ENCODE measurements around the gene DNAH1. TPM values are rescaled to one million over a fixed set of nuclear protein-coding genes. Genes with fewer than 3 reads are reported as not detected.
A peak's percentile ranks its signal among the peaks of the same experiment; 100 is the strongest.

The DNAH1 gene
- total and polyA plus RNA-seq, 7 donors = 1.2 to 8.6 (median 4.6) TPM

GRCh38 chr3:52315006-52315405, 1.1 kb upstream of the DNAH1 start:
- Histone ChIP-seq H3K4me3 (no peak overlapping the region), H3K27me3 (no peaks in the 10 kb centered on the region), H3K27ac (no peak overlapping the region), H3K36me3 (no peaks in the 10 kb centered on the region), H3K9me3 (no peaks in the 10 kb centered on the region), H3K4me1 (peaks cover 0 to 18% (median 11%) of the 10 kb centered on the region in 4 donors)
- no peak for DNase-seq
- TF ChIP-seq POLR2AphosphoS5 (IDR thresholded peaks at IDR 0.05) (no peak), POLR2A (IDR thresholded peaks at IDR 0.05) (no peak), CTCF (IDR thresholded peaks at IDR 0.05) (no peak), EP300 (IDR thresholded peaks at IDR 0.05) (no peak)
- 91 to 94% methylated on average over 6 of the region's 6 CpGs for WGBS, 2 donors
- intact Hi-C loops (cut with DNase I) = no loop called here

- intact Hi-C loops (cut with DNase I) = no loop called here
- H3K4me1 ChIP-seq = peaks cover 0 to 18% (median 11%) of the 10 kb centered on the region in 4 donors
- peak in 1 of 4 donors; percentile 19 for TF ChIP-seq POLR2AphosphoS5 (IDR thresholded peaks at IDR 0.05)
- no peak for TF ChIP-seq EP300 (IDR thresholded peaks at IDR 0.05)
- TF ChIP-seq POLR2A (IDR thresholded peaks at IDR 0.05) = no peak
- TF ChIP-seq CTCF (IDR thresholded peaks at IDR 0.05) = no peak
- no peak for DNase-seq
- 10 to 17% methylated on average over 45 of the region's 45 CpGs for WGBS, 2 donors
- no peaks in the 10 kb centered on the region for H3K36me3 ChIP-seq
- H3K27ac ChIP-seq = no peak overlapping the region
- H3K9me3 ChIP-seq = no peaks in the 10 kb centered on the region
- H3K4me3 ChIP-seq = peak overlapping the region; percentile 17 to 46 (median 40)
- no peaks in the 10 kb centered on the region for H3K27me3 ChIP-seq
Observed at GRCh38 chr3:52317208-52318000, 1.3 kb downstream of the DNAH1 start.

- intact Hi-C loops (cut with DNase I) = no loop called here
- H3K9me3 ChIP-seq = no peaks in the 10 kb centered on the region
- H3K27me3 ChIP-seq = no peaks in the 10 kb centered on the region
- peaks cover 0 to 18% (median 11%) of the 10 kb centered on the region in 4 donors for H3K4me1 ChIP-seq
- no peaks in the 10 kb centered on the region for H3K36me3 ChIP-seq
- peak overlapping the region in 1 of 4 donors; percentile 46 for H3K4me3 ChIP-seq
- TF ChIP-seq POLR2AphosphoS5 (IDR thresholded peaks at IDR 0.05) (no peak), POLR2A (IDR thresholded peaks at IDR 0.05) (no peak), CTCF (IDR thresholded peaks at IDR 0.05) (no peak), EP300 (IDR thresholded peaks at IDR 0.05) (no peak)
- DNase-seq = no peak
- 46 to 71% methylated on average over 14 of the region's 14 CpGs for WGBS, 2 donors
- H3K27ac ChIP-seq = no peak overlapping the region
Observed at GRCh38 chr3:52318186-52318816, 2.2 kb downstream of the DNAH1 start.

- H3K9me3 ChIP-seq = no peaks in the 10 kb centered on the region
- no peaks in the 10 kb centered on the region for H3K36me3 ChIP-seq
- TF ChIP-seq POLR2AphosphoS5 (IDR thresholded peaks at IDR 0.05) = no peak
- no peak for TF ChIP-seq EP300 (IDR thresholded peaks at IDR 0.05)
- no peak for TF ChIP-seq POLR2A (IDR thresholded peaks at IDR 0.05)
- TF ChIP-seq CTCF (IDR thresholded peaks at IDR 0.05) = no peak
- DNase-seq = no peak
- H3K27ac ChIP-seq = no peak overlapping the region
- intact Hi-C loops (cut with DNase I) = no loop called here
- WGBS, 2 donors = 91 to 92% methylated on average over 10 of the region's 10 CpGs
- no peaks in the 10 kb centered on the region for H3K27me3 ChIP-seq
- peaks cover 0 to 14% (median 11%) of the 10 kb centered on the region in 4 donors for H3K4me1 ChIP-seq
- no peak overlapping the region for H3K4me3 ChIP-seq
Observed at GRCh38 chr3:52319921-52320595, 3.9 kb downstream of the DNAH1 start.
